ENCODE data around the gene NAXE.

GRCh38 chr1:156549831-156550230, 41.7 kb upstream of the NAXE start:
- TF ChIP-seq CTCF (conservative IDR thresholded peaks at IDR 0.05) (no peak), ZFX (IDR thresholded peaks at IDR 0.05) (no peak)
